HPDE6-E6E7 (cell line): Measurements from ENCODE around the gene RPS15A.
"Not testable (repeated sequence)": the region's sequence is repeated elsewhere in the genome, so short reads cannot be mapped to it uniquely, and the experiment has no call there.

Experiments used
- DNase-seq: peaks from one replicate; pipeline ENCODE4 v3.0.0; 2011; ENCODE audit warnings: missing footprints; ENCODE audit errors: extremely low spot score

RPS15A gene

GRCh38 chr16:18756639-18757038 is 33.5 kb downstream of the RPS15A start:
- DNase-seq, result not testable (repeated sequence)

GRCh38 chr16:18742870-18743269 is 47.3 kb downstream of the RPS15A start:
- DNase-seq, result not testable (repeated sequence)

- DNase-seq, result not testable (repeated sequence)
Observed at GRCh38 chr16:18740027-18740426, 50.1 kb downstream of the RPS15A start.

- not testable (repeated sequence) for DNase-seq
Observed at GRCh38 chr16:18738768-18739167, 51.4 kb downstream of the RPS15A start.

GRCh38 chr16:18734279-18734678 is 55.9 kb downstream of the RPS15A start:
- DNase-seq, result not testable (repeated sequence)
